ENCODE data around the gene MC3R.

- TF ChIP-seq POLR2A (IDR thresholded peaks at IDR 0.05) (no peak), CTCF (IDR thresholded peaks at IDR 0.05) (no peak)
These were observed 30.7 kb upstream of the MC3R start for GRCh38 chr20:56217829-56218228.
